Body of pancreas (tissue), 4 donors: ENCODE measurements around the gene SYT6.

ENCODE experiments used
- CTCF ChIP-seq, 7 experiments: fragments of 450-650 bp in 4 of 7; fragments of 200-600 bp in 3 of 7; sonication (generic) in 3 of 7; IDR thresholded peaks; one replicate each; pipeline ENCODE4 v1.5.1; 2016 to 2019; ENCODE audit warnings: antibody characterized with exemption in 7 of 7
- POLR2A ChIP-seq, 3 donors: fragments of 450-650 bp; IDR thresholded peaks; one replicate each; pipeline ENCODE4 v1.6.1; 2016; ENCODE audit warnings: antibody characterized with exemption in 3 of 3, mild to moderate bottlenecking in 2 of 3

GRCh38 chr1:114169509-114169908 is 15.8 kb upstream of the SYT6 start:
- TF ChIP-seq CTCF (IDR thresholded peaks at IDR 0.05) (no peak), POLR2A (IDR thresholded peaks at IDR 0.05) (no peak)
